ENCODE results near the gene CDH4. TPM values are rescaled to one million over a fixed set of nuclear protein-coding genes. Genes with fewer than 3 reads are reported as not detected.

CDH4 gene
- total and polyA plus RNA-seq, 2 of the 8 experiments (the other 6 are each of a cell fraction or from before 2014, with no cell fraction given), result 4.3 to 7.9 TPM

DNA sequence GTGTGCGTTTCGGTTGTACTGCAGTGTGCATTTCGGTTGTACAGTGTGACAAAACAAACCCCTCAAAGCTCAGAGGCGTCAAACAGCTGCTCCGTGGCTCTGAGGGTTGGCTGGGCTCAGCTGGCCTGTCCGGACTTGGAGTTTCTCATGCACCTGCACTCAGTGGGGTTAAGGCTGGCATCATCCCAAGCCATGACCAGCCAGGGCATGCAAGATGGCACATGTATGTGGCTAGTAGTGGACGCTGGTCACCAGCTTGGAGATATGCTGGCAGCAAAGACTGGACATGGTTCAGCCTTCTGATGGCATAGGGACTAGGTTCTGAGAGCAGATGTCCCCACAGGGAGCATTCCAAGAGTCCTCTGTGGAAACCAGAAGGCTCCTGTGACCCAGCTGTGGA is 187.2 kb downstream of the CDH4 start (continued):
- TF ChIP-seq TCF12 (IDR thresholded peaks at IDR 0.05; ENCODE audit: low read depth, low read length), result no peak
- TF ChIP-seq RFX5 (IDR thresholded peaks at IDR 0.05; ENCODE audit: borderline replicate concordance, low read depth, low read length), result no peak
- no peak for TF ChIP-seq BACH1 (IDR thresholded peaks at IDR 0.05; ENCODE audit: low read length)
- no peak for TF ChIP-seq HDAC2 (IDR thresholded peaks at IDR 0.05; ENCODE audit: borderline replicate concordance in 1 of 2, low read depth in 2 of 2, low read length in 2 of 2)

Measured in H1 (cell line).